ENCODE results near the gene RPS23.

RPS23 gene

DNA sequence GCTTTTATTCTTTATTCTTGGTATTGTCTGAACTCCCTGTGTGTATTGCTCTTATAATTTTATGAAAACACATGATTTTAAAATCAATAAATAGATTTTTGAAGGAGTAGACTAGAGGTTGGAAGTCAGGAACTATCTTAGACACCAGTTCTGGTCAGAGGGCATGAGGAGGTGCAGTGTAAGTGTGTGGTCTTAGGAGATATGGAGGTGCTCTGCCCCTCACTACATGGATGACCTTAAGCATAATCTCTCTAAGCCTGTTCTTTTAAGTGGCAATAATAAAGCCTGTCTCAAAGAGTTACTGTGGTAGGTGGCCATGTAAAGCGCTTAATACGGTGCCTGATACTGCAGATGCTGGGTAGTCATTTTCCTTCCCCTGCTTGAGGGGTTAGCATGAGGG, 34.0 kb downstream of the RPS23 start:
- DNase-seq: no peak

DNA sequence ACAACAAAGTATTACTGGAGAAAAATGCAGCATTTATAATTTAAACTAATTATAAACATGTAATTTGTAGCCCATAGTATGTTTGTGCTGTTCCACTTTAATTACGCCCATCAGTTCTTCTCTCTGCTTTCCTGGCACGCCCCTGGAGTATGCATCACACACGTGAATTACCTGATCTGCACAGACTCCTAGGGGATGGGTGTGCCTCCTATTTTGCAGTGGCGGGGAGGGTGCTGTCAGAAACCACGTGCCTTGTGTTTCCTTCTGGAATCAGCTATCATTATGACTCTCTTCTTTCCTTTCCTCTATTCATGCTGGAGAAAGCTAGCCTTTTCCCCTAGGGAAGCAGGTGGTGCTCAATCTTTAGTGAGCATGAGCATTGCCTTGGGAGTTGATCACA, 43.3 kb downstream of the RPS23 start:
- no peak for DNase-seq

DNA sequence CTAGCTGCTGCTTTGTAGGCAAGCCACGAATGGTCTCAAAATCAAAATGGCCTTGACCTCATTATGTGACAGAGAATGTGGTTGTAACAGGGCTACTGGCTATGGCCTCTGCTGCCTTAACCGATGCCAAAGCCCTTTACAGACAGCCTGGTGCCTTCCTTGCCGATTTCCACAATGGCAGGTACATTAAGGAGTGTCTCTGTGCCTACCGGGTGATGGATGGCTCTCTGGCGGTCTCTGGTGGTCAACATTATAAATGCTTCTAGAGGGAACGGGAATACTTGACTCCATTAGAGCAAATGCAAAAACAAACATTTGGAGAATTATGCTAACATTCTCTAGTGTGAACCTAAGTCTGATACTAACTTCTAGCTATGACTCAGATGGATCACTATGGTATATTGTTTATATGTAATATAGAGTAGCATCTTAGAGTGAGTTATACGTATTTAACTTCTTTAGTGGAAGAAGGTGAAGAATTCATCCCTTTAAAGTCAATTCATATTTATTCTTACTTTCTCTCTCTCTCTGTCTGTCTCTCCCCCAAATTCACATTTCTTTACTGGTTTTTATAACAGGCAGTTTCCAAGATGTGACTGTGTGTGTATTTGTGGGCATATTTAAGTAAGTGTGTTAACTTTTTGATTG, 52.5 kb downstream of the RPS23 start:
- peak; percentile 44 for DNase-seq

Measured in CD4-positive, alpha-beta T cell treated with Interleukin-15 for 1 hour (primary cell).